Prostate gland (tissue), 2 donors: ENCODE data around the gene PANX1. TPM values are rescaled to one million over a fixed set of nuclear protein-coding genes. Genes with fewer than 3 reads are reported as not detected.

Experiments used
- DNase-seq: peaks from one replicate; pipeline ENCODE4 v3.0.0-alpha.2; 2019; ENCODE audit warnings: low spot score
- H3K27ac ChIP-seq, 2 donors: fragments of 200-600 bp; sonication (generic); 2 replicates each; pipeline ENCODE4 v1.5.1; 2017 to 2019
- H3K27me3 ChIP-seq: fragments of 200-600 bp; sonication (generic); replicated peaks from 2 replicates; pipeline ENCODE4 v1.5.1; 2019; ENCODE audit not compliant: insufficient read depth
- H3K36me3 ChIP-seq, 2 donors: fragments of 200-600 bp; sonication (generic); 1 replicate in 1 of 2; 2 replicates in 1 of 2; pipeline versions ENCODE4 v1.5.1 to v1.8.1; 2017 to 2019
- H3K4me1 ChIP-seq: fragments of 200-600 bp; sonication (generic); replicated peaks from 2 replicates; pipeline ENCODE4 v1.5.1; 2019
- H3K4me3 ChIP-seq, 2 donors: fragments of 200-600 bp; sonication (generic); 2 replicates each; pipeline ENCODE4 v1.5.1; 2017 to 2019
- H3K9me3 ChIP-seq: fragments of 200-600 bp; sonication (generic); 2 replicates; pipeline ENCODE4 v1.5.1; 2017
- CTCF ChIP-seq, 4 experiments: fragments of 200-600 bp in 2 of 4; fragments of 450-650 bp in 2 of 4; sonication (generic) in 2 of 4; IDR thresholded peaks; 1 replicate in 3 of 4; 2 replicates in 1 of 4; pipeline ENCODE4 v1.5.1; 2016 to 2019; ENCODE audit warnings: antibody characterized with exemption in 4 of 4, mild to moderate bottlenecking in 2 of 4, moderate library complexity in 2 of 4
- POLR2A ChIP-seq: fragments of 450-650 bp; IDR thresholded peaks from one replicate; pipeline ENCODE4 v1.6.1; 2016; ENCODE audit warnings: antibody characterized with exemption, mild to moderate bottlenecking
- POLR2AphosphoS5 ChIP-seq: sonication (generic); formaldehyde crosslinking; IDR thresholded peaks from one replicate; pipeline ENCODE4 v1.6.1; 2017; ENCODE audit warnings: antibody characterized with exemption
- WGBS: methylation state at CpG from one replicate; pipeline ENCODE4 v1.1.5; 2018; 5-methylcytosine and 5-hydroxymethylcytosine counted together
- intact Hi-C: fragments of 100-400 bp; cut with DNase I; formaldehyde crosslinking; loops from one replicate; pipeline ENCODE4 v1.14.2; 2022
- total RNA-seq, 2 donors: library from RNA; depleted of rRNA; stranded (reverse); fragments of >200 nt; gene quantifications; one replicate each; pipeline ENCODE4 v1.1.0, GENCODE V29; 2016

Gene PANX1
- total RNA-seq, 2 donors from 2014 or later: 12.9 to 51.2 TPM

GRCh38 chr11:94132152-94132558 lies 3.5 kb downstream of the PANX1 start:
- H3K27ac ChIP-seq: no peak overlapping the region
- H3K9me3 ChIP-seq: no peaks in the 10 kb centered on the region
- no peaks in the 10 kb centered on the region for H3K36me3 ChIP-seq
- H3K4me3 ChIP-seq: no peak overlapping the region
- intact Hi-C loops: no loop called here
- no peaks in the 10 kb centered on the region for H3K27me3 ChIP-seq
- 56% methylated on average over 5 of the region's 5 CpGs for WGBS
- TF ChIP-seq CTCF (IDR thresholded peaks at IDR 0.05): no peak
- TF ChIP-seq POLR2AphosphoS5: no peak
- no peak for TF ChIP-seq POLR2A
- DNase-seq: no peak
- H3K4me1 ChIP-seq: peaks cover 6% of the 10 kb centered on the region

DNA sequence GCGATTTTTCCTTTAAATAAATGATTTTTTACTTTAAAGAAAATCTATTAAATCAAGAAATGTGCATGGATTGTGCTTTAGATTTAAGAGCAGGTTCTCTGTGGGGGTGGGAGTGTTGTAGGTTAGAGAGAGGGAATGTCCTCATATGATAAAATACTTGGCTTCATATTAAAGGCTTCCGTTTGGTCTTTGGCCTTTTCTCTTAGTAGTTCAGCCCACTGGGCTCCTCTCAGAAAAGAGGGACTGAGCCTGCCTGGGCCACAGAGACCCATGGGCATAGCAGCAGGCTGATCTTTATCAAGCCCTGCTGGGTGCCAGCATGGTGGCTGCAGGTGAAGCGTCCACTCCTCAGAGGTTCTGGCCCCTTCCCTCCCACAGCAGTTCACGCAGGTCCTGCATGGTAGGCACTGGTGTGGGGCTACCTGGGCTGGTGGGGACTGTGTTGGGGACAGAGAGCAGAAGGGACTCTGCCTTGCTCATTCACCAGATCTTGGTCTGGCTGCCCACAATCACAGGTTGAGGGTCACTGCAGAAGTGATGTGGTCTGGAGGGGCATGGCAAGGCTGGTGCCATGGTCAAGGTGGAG lies 4.3 kb downstream of the PANX1 start:
- TF ChIP-seq POLR2AphosphoS5 (no peak), POLR2A (no peak), CTCF (IDR thresholded peaks at IDR 0.05) (no peak)
- no peaks in the 10 kb centered on the region for H3K36me3 ChIP-seq
- peaks cover 6% of the 10 kb centered on the region for H3K4me1 ChIP-seq
- H3K9me3 ChIP-seq: no peaks in the 10 kb centered on the region
- 95% methylated on average over 4 of the region's 4 CpGs for WGBS
- intact Hi-C loops: loop anchor here (1.0 kb wide), 1 partner anchor 11 kb away; no protein-coding TSS in a partner anchor
- H3K4me3 ChIP-seq: no peak overlapping the region
- H3K27ac ChIP-seq: no peak overlapping the region
- H3K27me3 ChIP-seq: no peaks in the 10 kb centered on the region
- DNase-seq: no peak

- Histone ChIP-seq H3K27me3 (no peaks in the 10 kb centered on the region), H3K27ac (no peak overlapping the region), H3K36me3 (no peaks in the 10 kb centered on the region), H3K4me1 (peaks cover 6% of the 10 kb centered on the region), H3K4me3 (no peak overlapping the region), H3K9me3 (no peaks in the 10 kb centered on the region)
- WGBS: 82% methylated on average over 4 of the region's 4 CpGs
- TF ChIP-seq POLR2A (no peak), POLR2AphosphoS5 (no peak), CTCF (IDR thresholded peaks at IDR 0.05) (no peak)
- DNase-seq: no peak
- intact Hi-C loops: loop anchor here (1.0 kb wide), 1 partner anchor 11 kb away; no protein-coding TSS in a partner anchor
Observed at GRCh38 chr11:94133752-94134151, 5.1 kb downstream of the PANX1 start.

- no peak for DNase-seq
Observed at GRCh38 chr11:94134651-94135512, 6.2 kb downstream of the PANX1 start.

DNA sequence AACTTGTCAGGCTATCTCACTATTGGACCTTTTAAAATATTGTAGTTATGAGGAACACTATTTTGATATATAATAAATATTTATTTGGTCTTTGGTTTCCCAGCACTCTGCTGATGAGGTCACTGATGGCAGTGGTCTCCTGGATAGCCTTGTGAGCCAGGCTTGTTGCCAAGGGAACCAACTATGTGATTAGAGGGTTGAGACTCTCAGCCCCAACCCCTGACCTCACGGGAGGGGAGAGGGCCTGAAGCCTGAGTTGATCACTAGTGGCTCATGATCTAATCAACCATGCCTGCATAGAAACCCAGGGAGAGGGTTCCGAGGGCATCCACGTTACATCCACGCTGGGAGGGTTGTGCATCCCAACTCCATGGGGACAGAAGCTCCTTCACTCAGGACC lies 10.8 kb downstream of the PANX1 start:
- no peak for DNase-seq
- no peaks in the 10 kb centered on the region for H3K9me3 ChIP-seq
- H3K27ac ChIP-seq: no peak overlapping the region
- no peaks in the 10 kb centered on the region for H3K27me3 ChIP-seq
- H3K4me3 ChIP-seq: no peak overlapping the region
- intact Hi-C loops: no loop called here
- WGBS: 90% methylated on average over 4 of the region's 4 CpGs
- TF ChIP-seq POLR2AphosphoS5 (no peak), CTCF (IDR thresholded peaks at IDR 0.05) (no peak), POLR2A (no peak)
- H3K36me3 ChIP-seq: no peaks in the 10 kb centered on the region
- H3K4me1 ChIP-seq: no peaks in the 10 kb centered on the region

More at GRCh38 chr11:94134651-94135512, 6.2 kb downstream of the PANX1 start:
- Histone ChIP-seq H3K4me1 (peaks cover 3% of the 10 kb centered on the region), H3K4me3 (no peak overlapping the region), H3K36me3 (no peaks in the 10 kb centered on the region), H3K9me3 (no peaks in the 10 kb centered on the region), H3K27ac (no peak overlapping the region), H3K27me3 (no peaks in the 10 kb centered on the region)
- WGBS: 56% methylated on average over 10 of the region's 10 CpGs
- intact Hi-C loops: no loop called here
- TF ChIP-seq POLR2A (no peak), POLR2AphosphoS5 (peak; percentile 10)
